GM21526 (cell line): ENCODE measurements around the gene ZNF101.
A peak's percentile ranks its signal among the peaks of the same experiment; 100 is the strongest.

Source experiments
- ATAC-seq: cut with Tn5 transposase; IDR thresholded peaks from one replicate; pipeline ENCODE4 v1.9.1; 2021; ENCODE audit warnings: moderate library complexity; ENCODE audit not compliant: unreplicated experiment, low FRiP score

ZNF101 gene

GRCh38 chr19:19704836-19705235 lies 36.2 kb downstream of the ZNF101 start:
- no peak for ATAC-seq

- no peak for ATAC-seq
Observed at GRCh38 chr19:19710506-19710905, 41.9 kb downstream of the ZNF101 start.

- ATAC-seq, result no peak
Observed at GRCh38 chr19:19711306-19711933, 42.8 kb downstream of the ZNF101 start.

- ATAC-seq, result no peak
Observed at GRCh38 chr19:19711934-19712828, 43.5 kb downstream of the ZNF101 start.

DNA sequence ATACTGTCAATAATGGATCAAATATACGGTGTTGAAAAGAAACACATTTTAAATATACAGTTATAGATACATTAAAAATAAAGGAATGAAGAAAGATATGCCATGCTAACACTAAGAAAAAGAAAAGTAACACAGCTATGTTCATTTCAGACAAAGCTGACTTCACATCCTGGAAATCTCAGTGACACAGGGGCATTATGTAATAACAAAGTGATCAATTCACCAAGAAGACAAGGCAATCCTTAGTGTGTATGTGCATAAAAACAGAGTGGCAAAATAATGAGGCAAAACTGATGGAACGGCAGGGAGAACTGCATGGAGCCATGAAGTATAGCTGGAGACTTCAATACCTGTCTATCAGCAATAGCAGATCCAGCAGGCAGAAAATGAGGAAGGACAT lies 51.2 kb downstream of the ZNF101 start:
- ATAC-seq, result no peak

GRCh38 chr19:19721896-19722295 lies 53.3 kb downstream of the ZNF101 start:
- ATAC-seq, result no peak

GRCh38 chr19:19732579-19733501 lies 64.2 kb downstream of the ZNF101 start, which contains the start of gene ZNF14:
ZNF14 (minus strand) TSS chr19:19733112; CDS start chr19:19732958, 154 bp downstream.
- ATAC-seq, result peak; percentile 97
